ENCODE results near the gene SEMG1.

DNA sequence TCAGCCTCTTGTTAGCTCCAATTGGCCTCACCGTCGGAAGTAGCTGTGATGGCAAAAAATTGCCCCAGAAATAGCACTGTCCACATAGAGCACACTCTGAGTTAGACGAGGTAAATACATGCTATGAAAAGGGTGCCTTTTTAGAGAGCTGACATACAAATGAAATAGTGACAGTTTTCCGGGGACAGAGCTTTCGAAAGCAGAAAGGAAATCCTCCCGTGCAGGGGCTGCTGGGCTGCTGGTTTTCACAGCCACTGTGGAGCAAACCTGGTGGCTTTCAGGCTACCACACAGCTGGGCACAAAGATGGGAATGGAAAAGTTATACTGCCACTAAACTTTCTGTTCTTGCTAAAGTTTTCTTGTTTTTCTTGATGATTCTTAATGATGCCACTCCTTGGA lies 39.3 kb downstream of the SEMG1 start:
- no peak for TF ChIP-seq HCFC1 (IDR thresholded peaks at IDR 0.05; ENCODE audit: low read depth, low read length)
- TF ChIP-seq RNF2 (IDR thresholded peaks at IDR 0.05): no peak
- TF ChIP-seq MTA1 (IDR thresholded peaks at IDR 0.05; ENCODE audit: borderline replicate concordance): no peak
- TF ChIP-seq FOS (IDR thresholded peaks at IDR 0.05; ENCODE audit: extremely low read depth, insufficient read length): no peak
- TF ChIP-seq, protein P1, sequence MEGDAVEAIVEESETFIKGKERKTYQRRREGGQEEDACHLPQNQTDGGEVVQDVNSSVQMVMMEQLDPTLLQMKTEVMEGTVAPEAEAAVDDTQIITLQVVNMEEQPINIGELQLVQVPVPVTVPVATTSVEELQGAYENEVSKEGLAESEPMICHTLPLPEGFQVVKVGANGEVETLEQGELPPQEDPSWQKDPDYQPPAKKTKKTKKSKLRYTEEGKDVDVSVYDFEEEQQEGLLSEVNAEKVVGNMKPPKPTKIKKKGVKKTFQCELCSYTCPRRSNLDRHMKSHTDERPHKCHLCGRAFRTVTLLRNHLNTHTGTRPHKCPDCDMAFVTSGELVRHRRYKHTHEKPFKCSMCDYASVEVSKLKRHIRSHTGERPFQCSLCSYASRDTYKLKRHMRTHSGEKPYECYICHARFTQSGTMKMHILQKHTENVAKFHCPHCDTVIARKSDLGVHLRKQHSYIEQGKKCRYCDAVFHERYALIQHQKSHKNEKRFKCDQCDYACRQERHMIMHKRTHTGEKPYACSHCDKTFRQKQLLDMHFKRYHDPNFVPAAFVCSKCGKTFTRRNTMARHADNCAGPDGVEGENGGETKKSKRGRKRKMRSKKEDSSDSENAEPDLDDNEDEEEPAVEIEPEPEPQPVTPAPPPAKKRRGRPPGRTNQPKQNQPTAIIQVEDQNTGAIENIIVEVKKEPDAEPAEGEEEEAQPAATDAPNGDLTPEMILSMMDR (IDR thresholded peaks at IDR 0.05 in 2 of 3, conservative IDR thresholded peaks at IDR 0.05 in 1 of 3; ENCODE audit: insufficient read depth in 2 of 3, low read depth in 1 of 3, low read length in 3 of 3): no peak
- TF ChIP-seq POLR2A (conservative IDR thresholded peaks at IDR 0.05): no peak
- no peak for TF ChIP-seq HMBOX1 (IDR thresholded peaks at IDR 0.05)
- no peak for TF ChIP-seq MXI1 (IDR thresholded peaks at IDR 0.05; ENCODE audit: low read depth, low read length)

All from K562 (cell line).